ENCODE measurements around the gene LIPC. TPM values are rescaled to one million over a fixed set of nuclear protein-coding genes. Genes with fewer than 3 reads are reported as not detected.

Gene LIPC
- total and polyA plus RNA-seq, 2 donors = 2.0 to 2.4 TPM

DNA sequence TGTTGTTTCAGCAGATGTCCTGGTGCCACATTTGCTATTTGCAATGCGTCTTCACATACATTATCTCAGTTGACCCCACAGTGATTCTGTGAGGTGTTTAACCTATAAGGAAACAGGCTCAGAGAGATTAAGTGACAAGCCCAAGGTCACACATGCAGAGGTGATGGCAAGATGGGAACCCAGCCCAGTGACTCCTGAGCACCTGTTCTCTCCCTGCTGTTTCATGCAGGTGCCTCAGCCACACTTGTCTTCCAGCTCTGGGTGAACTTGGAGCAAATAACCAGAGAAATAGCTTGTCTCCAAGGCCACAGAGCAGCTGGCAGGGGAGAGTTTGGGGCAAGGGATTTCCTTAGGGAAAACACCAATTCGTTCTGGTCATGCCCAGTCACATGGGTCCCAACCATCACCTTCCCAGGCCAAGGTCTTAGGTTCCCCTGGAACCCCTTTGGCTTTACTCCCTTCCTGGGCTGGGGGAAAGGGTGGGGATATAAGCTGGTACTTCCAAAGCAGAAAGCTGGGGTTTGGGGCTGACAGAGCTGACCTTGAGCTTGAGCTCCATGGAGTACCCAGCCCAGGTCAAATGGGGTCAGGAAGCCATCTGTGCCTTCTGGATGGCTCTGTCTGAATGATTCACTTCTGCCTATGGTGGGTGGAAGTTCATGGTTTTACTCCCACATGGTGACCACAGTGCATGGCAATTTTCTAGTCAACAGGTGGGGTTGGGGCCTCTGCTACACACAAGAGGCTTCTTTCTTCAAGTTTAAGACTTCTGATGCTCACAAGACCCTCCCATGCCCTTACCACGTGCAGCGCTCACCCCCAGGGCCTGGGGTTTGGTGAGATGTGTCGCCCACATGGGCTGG, 22.4 kb downstream of the LIPC start:
- H3K36me3 ChIP-seq (ENCODE audit: control insufficient read depth in 2 of 2, insufficient read depth in 2 of 2, low read length in 1 of 2) = no peaks in the 10 kb centered on the region
- WGBS = 60% methylated on average over 5 of the region's 5 CpGs
- DNase-seq (ENCODE audit: low read depth in 6 of 9, low spot score in 9 of 9) = peak in 3 of 9 donors; percentile 47 to 73 (median 52)

DNA sequence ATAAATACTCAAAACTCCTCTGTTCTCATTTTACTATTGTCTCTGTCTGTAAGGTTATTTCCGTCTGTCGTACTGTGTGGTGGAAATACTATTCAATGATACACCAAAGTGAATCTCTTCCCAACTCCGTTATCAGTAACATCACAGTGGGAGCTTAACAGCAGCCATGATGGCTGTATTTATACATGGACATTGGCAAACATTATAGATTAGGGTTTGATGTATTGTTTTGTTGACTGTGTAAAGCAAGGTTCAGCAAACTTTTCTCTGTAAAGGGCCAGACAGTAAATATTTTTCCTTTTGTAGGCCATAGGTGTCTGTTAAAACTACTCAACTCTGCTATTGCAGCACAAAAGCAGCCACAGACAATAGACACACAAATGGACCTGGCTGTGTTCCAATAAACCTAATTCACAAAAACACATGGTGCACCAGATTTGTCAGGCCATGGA, 23.2 kb downstream of the LIPC start:
- Histone ChIP-seq H3K4me1 (ENCODE audit: control insufficient read depth in 2 of 2, insufficient read depth in 2 of 2, low read length in 2 of 2) (peaks cover 35 to 61% of the 10 kb centered on the region in 2 donors), H3K27ac (ENCODE audit: low read depth in 1 of 2, low read length in 1 of 2) (no peak overlapping the region), H3K4me3 (ENCODE audit: low read length in 2 of 2) (no peak overlapping the region), H3K27me3 (ENCODE audit: control insufficient read depth in 2 of 2, insufficient read depth in 1 of 2, low read length in 1 of 2) (no peaks in the 10 kb centered on the region), H3K36me3 (ENCODE audit: control insufficient read depth in 2 of 2, insufficient read depth in 2 of 2, low read length in 1 of 2) (no peaks in the 10 kb centered on the region), H3K9me3 (ENCODE audit: control insufficient read depth in 2 of 2, insufficient read depth in 1 of 2, low read length in 1 of 2) (no peaks in the 10 kb centered on the region)
- 95% methylated on average over 3 of the region's 3 CpGs for WGBS
- DNase-seq (ENCODE audit: low read depth in 6 of 9, low spot score in 9 of 9) = no peak

More for the DNA sequence above, 22.4 kb downstream of the LIPC start:
- no peak overlapping the region for H3K4me3 ChIP-seq (ENCODE audit: low read length in 2 of 2)
- peaks cover 28 to 53% of the 10 kb centered on the region in 2 donors for H3K4me1 ChIP-seq (ENCODE audit: control insufficient read depth in 2 of 2, insufficient read depth in 2 of 2, low read length in 2 of 2)
- H3K27ac ChIP-seq (ENCODE audit: low read depth in 1 of 2, low read length in 1 of 2) = peak overlapping the region; percentile 31 to 72
- no peaks in the 10 kb centered on the region for H3K9me3 ChIP-seq (ENCODE audit: control insufficient read depth in 2 of 2, insufficient read depth in 1 of 2, low read length in 1 of 2)
- H3K27me3 ChIP-seq (ENCODE audit: control insufficient read depth in 2 of 2, insufficient read depth in 1 of 2, low read length in 1 of 2) = no peaks in the 10 kb centered on the region

DNA sequence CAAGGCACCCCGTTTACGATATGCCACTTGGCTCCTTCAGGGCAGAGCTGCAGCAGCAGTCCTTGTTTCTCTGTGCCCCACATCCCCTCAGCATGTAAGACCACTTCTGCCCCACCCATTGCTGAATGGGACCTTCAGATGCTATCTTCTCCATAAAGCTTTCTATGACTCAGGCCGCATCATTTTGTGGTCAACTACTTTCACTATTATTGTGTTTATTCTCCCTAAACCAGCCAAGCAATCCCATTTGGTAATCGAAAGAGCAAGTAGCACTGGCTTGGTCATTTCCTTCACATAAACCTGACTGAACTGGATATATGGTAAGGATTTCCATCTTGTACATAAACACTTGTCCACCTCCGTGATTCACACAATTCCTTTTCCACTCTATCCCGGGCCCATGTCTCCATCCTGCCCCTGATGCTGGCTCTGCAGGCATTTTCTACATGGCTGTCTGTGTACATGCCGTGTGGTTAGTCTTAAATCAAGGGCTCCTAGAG, 25.7 kb downstream of the LIPC start:
- no peak for DNase-seq (ENCODE audit: low read depth in 6 of 9, low spot score in 9 of 9)
- peaks cover 0 to 4% of the 10 kb centered on the region in 2 donors for H3K9me3 ChIP-seq (ENCODE audit: control insufficient read depth in 2 of 2, insufficient read depth in 1 of 2, low read length in 1 of 2)
- H3K27me3 ChIP-seq (ENCODE audit: control insufficient read depth in 2 of 2, insufficient read depth in 1 of 2, low read length in 1 of 2) = no peaks in the 10 kb centered on the region
- no peak overlapping the region for H3K27ac ChIP-seq (ENCODE audit: low read depth in 1 of 2, low read length in 1 of 2)
- no peak overlapping the region for H3K4me3 ChIP-seq (ENCODE audit: low read length in 2 of 2)
- WGBS = 83% methylated on average over 7 of the region's 7 CpGs
- H3K36me3 ChIP-seq (ENCODE audit: control insufficient read depth in 2 of 2, insufficient read depth in 2 of 2, low read length in 1 of 2) = no peaks in the 10 kb centered on the region
- H3K4me1 ChIP-seq (ENCODE audit: control insufficient read depth in 2 of 2, insufficient read depth in 2 of 2, low read length in 2 of 2) = peaks cover 48 to 78% of the 10 kb centered on the region in 2 donors

DNA sequence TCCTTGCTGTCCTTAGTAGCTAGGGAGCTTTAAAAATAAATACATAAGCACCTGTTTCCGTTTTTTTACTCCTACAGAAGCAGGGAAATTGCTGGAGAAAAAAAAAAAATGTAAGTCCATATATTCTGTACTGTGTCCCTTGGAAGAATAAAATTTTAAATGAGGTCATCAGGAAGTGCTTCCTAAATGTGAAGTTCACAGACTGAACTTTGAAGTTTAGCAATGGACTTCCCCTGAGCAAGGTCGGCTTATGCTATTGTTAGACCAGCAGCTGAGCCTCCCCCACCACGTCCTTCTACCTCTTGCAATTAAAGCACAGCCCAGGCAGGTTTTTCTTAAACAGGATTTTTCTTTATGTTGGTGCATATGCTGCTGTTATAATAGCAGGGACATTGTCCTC, 26.3 kb downstream of the LIPC start:
- Histone ChIP-seq H3K36me3 (ENCODE audit: control insufficient read depth in 2 of 2, insufficient read depth in 2 of 2, low read length in 1 of 2) (no peaks in the 10 kb centered on the region), H3K27me3 (ENCODE audit: control insufficient read depth in 2 of 2, insufficient read depth in 1 of 2, low read length in 1 of 2) (no peaks in the 10 kb centered on the region), H3K4me3 (ENCODE audit: low read length in 2 of 2) (no peak overlapping the region), H3K4me1 (ENCODE audit: control insufficient read depth in 2 of 2, insufficient read depth in 2 of 2, low read length in 2 of 2) (peaks cover 54 to 79% of the 10 kb centered on the region in 2 donors), H3K9me3 (ENCODE audit: control insufficient read depth in 2 of 2, insufficient read depth in 1 of 2, low read length in 1 of 2) (peaks cover 0 to 4% of the 10 kb centered on the region in 2 donors), H3K27ac (ENCODE audit: low read depth in 1 of 2, low read length in 1 of 2) (no peak overlapping the region)
- no peak for DNase-seq (ENCODE audit: low read depth in 6 of 9, low spot score in 9 of 9)
- WGBS = 66% methylated on average over 3 of the region's 3 CpGs

DNA sequence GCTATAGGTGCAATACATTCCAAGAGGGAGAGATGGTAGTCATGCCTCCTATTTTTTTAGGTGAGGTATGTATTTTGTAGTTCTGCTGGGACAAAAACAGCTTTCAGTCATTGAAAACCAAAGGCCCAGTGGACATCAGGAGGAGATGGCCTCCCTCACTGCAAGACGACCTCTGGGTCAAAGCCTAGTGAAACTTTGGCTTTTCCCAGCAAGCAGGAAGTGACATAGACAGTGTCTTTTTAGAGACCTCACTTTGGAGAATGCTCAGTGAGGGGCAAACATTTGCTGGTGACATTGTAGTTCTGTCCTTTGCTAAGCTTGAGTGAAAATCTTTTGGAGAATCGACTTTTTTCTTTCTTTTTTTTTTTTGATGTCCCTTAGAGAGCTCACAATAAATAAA, 27.3 kb downstream of the LIPC start:
- Histone ChIP-seq H3K4me1 (ENCODE audit: control insufficient read depth in 2 of 2, insufficient read depth in 2 of 2, low read length in 2 of 2) (peaks cover 50 to 77% of the 10 kb centered on the region in 2 donors), H3K36me3 (ENCODE audit: control insufficient read depth in 2 of 2, insufficient read depth in 2 of 2, low read length in 1 of 2) (no peaks in the 10 kb centered on the region), H3K27ac (ENCODE audit: low read depth in 1 of 2, low read length in 1 of 2) (peak overlapping the region in 1 of 2 donors; percentile 5), H3K9me3 (ENCODE audit: control insufficient read depth in 2 of 2, insufficient read depth in 1 of 2, low read length in 1 of 2) (peaks cover 0 to 4% of the 10 kb centered on the region in 2 donors), H3K27me3 (ENCODE audit: control insufficient read depth in 2 of 2, insufficient read depth in 1 of 2, low read length in 1 of 2) (no peaks in the 10 kb centered on the region), H3K4me3 (ENCODE audit: low read length in 2 of 2) (no peak overlapping the region)
- no peak for DNase-seq (ENCODE audit: low read depth in 6 of 9, low spot score in 9 of 9)
- 24% methylated on average over 2 of the region's 2 CpGs for WGBS

DNA sequence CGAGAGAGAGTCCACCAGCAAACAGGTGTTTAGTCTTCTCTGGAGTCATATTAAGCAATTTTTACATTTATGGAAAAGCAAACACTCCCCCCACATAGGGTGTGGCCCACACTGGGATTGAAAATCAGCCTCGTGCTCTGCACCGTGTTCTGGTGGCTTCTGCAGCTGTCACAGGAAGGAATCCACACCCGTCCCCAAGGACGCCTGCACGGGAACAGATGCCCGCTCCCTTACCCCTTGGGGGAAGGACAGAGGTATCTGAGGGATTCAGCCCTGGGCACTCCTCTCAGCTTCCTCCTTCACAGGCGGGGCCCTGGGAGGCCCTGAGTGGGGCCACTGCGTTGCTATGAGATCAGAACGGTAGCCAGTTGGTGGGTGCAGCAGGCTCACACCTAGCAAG, 27.8 kb downstream of the LIPC start:
- H3K9me3 ChIP-seq (ENCODE audit: control insufficient read depth in 2 of 2, insufficient read depth in 1 of 2, low read length in 1 of 2) = peaks cover 0 to 4% of the 10 kb centered on the region in 2 donors
- H3K36me3 ChIP-seq (ENCODE audit: control insufficient read depth in 2 of 2, insufficient read depth in 2 of 2, low read length in 1 of 2) = no peaks in the 10 kb centered on the region
- H3K4me3 ChIP-seq (ENCODE audit: low read length in 2 of 2) = no peak overlapping the region
- H3K4me1 ChIP-seq (ENCODE audit: control insufficient read depth in 2 of 2, insufficient read depth in 2 of 2, low read length in 2 of 2) = peaks cover 45 to 77% of the 10 kb centered on the region in 2 donors
- H3K27me3 ChIP-seq (ENCODE audit: control insufficient read depth in 2 of 2, insufficient read depth in 1 of 2, low read length in 1 of 2) = no peaks in the 10 kb centered on the region
- no peak for DNase-seq (ENCODE audit: low read depth in 6 of 9, low spot score in 9 of 9)
- H3K27ac ChIP-seq (ENCODE audit: low read depth in 1 of 2, low read length in 1 of 2) = peak overlapping the region in 1 of 2 donors; percentile 5
- 31% methylated on average over 10 of the region's 10 CpGs for WGBS

DNA sequence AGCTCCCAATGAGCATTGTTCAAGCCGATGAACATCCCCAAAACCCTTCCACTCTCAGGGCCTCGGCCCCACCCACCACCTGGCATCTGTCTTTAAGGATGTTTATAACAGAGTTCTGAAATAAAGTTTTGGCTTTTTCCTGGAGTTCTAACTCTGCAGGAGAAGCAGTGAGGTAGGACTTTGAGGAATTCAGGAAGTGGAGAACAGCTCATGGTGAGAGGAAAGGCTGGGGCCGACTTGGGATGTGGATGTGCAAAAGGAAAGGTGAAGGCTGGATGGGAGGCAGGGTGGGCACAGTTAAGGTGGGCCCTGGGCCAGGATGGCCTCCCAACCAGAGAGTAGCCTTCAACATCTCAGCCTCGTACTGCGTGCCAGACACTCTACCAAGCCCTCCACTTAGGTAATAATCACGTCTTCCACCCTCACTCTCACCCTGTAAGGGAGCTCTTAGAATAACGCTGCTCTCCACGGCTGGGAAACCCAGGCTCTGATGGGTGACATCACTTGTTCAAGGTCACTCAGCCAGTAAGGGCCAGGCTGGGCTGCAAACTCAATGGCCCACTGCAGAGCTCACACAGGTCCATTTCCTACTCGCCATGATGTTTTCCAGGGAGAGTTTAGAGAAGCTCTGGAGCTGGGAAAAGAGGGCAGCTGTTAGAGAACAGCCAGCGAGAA, 28.5 kb downstream of the LIPC start:
- peaks cover 0 to 4% of the 10 kb centered on the region in 2 donors for H3K9me3 ChIP-seq (ENCODE audit: control insufficient read depth in 2 of 2, insufficient read depth in 1 of 2, low read length in 1 of 2)
- no peaks in the 10 kb centered on the region for H3K27me3 ChIP-seq (ENCODE audit: control insufficient read depth in 2 of 2, insufficient read depth in 1 of 2, low read length in 1 of 2)
- H3K4me3 ChIP-seq (ENCODE audit: low read length in 2 of 2) = no peak overlapping the region
- no peaks in the 10 kb centered on the region for H3K36me3 ChIP-seq (ENCODE audit: control insufficient read depth in 2 of 2, insufficient read depth in 2 of 2, low read length in 1 of 2)
- peaks cover 44 to 79% of the 10 kb centered on the region in 2 donors for H3K4me1 ChIP-seq (ENCODE audit: control insufficient read depth in 2 of 2, insufficient read depth in 2 of 2, low read length in 2 of 2)
- H3K27ac ChIP-seq (ENCODE audit: low read depth in 1 of 2, low read length in 1 of 2) = no peak overlapping the region
- no peak for DNase-seq (ENCODE audit: low read depth in 6 of 9, low spot score in 9 of 9)
- 96% methylated on average over 10 of the region's 10 CpGs for WGBS

DNA sequence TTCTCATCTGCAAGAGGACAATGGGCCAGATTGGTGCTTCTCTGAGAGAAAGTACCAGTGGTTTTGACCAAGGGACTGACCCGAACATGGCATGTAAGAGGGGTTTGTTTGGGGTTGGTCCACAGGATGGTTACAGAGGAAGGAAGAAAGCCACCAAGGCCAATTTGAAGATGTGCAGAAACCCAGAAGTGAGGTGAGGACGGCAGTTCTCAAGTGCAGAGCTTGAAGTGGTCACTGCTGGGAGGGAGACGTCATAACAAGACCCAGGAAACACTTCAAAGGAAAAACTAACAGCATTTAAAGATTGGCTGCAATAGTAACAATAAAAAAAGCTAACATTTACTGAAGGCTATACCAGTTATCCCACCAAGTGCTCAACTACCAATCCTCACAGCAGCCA, 29.1 kb downstream of the LIPC start:
- no peaks in the 10 kb centered on the region for H3K36me3 ChIP-seq (ENCODE audit: control insufficient read depth in 2 of 2, insufficient read depth in 2 of 2, low read length in 1 of 2)
- H3K27me3 ChIP-seq (ENCODE audit: control insufficient read depth in 2 of 2, insufficient read depth in 1 of 2, low read length in 1 of 2) = no peaks in the 10 kb centered on the region
- H3K27ac ChIP-seq (ENCODE audit: low read depth in 1 of 2, low read length in 1 of 2) = no peak overlapping the region
- 93% methylated on average over 3 of the region's 3 CpGs for WGBS
- H3K4me1 ChIP-seq (ENCODE audit: control insufficient read depth in 2 of 2, insufficient read depth in 2 of 2, low read length in 2 of 2) = peaks cover 44 to 82% of the 10 kb centered on the region in 2 donors
- no peak for DNase-seq (ENCODE audit: low read depth in 6 of 9, low spot score in 9 of 9)
- H3K4me3 ChIP-seq (ENCODE audit: low read length in 2 of 2) = no peak overlapping the region
- peaks cover 0 to 4% of the 10 kb centered on the region in 2 donors for H3K9me3 ChIP-seq (ENCODE audit: control insufficient read depth in 2 of 2, insufficient read depth in 1 of 2, low read length in 1 of 2)

DNA sequence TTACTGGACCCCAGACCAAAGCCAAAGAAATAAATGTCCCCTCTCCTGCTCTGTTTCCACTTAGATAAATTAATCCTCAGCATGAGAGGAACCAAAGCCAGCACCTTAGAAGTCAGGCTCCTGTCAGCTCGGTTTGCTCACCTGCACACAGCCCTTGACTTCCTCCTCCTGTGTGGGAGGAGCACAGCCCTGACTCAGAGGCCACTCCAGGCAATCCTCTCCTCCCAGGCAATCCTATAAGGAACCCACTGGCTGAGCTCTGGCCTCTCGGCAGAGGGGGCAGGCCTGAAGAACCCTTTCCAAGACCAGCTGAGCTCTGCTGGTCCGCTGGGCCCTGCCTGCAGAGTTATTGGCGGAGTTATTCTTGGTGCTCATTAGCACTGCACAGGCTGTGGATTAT, 30.8 kb downstream of the LIPC start:
- WGBS = 79% methylated on average over 4 of the region's 4 CpGs
- peak in 1 of 9 donors; percentile 57 for DNase-seq (ENCODE audit: low read depth in 6 of 9, low spot score in 9 of 9)
- peaks cover 0 to 4% of the 10 kb centered on the region in 2 donors for H3K9me3 ChIP-seq (ENCODE audit: control insufficient read depth in 2 of 2, insufficient read depth in 1 of 2, low read length in 1 of 2)
- peak overlapping the region; percentile 31 to 59 for H3K27ac ChIP-seq (ENCODE audit: low read depth in 1 of 2, low read length in 1 of 2)
- H3K4me1 ChIP-seq (ENCODE audit: control insufficient read depth in 2 of 2, insufficient read depth in 2 of 2, low read length in 2 of 2) = peaks cover 44 to 83% of the 10 kb centered on the region in 2 donors
- H3K36me3 ChIP-seq (ENCODE audit: control insufficient read depth in 2 of 2, insufficient read depth in 2 of 2, low read length in 1 of 2) = no peaks in the 10 kb centered on the region
- no peak overlapping the region for H3K4me3 ChIP-seq (ENCODE audit: low read length in 2 of 2)
- no peaks in the 10 kb centered on the region for H3K27me3 ChIP-seq (ENCODE audit: control insufficient read depth in 2 of 2, insufficient read depth in 1 of 2, low read length in 1 of 2)
